ENCODE measurements around the gene VCL. TPM values are rescaled to one million over a fixed set of nuclear protein-coding genes. Genes with fewer than 3 reads are reported as not detected.

Gene VCL
- total RNA-seq, 6 donors from 2014 or later: 76.5 to 214 (median 133) TPM

- Histone ChIP-seq H3K4me3 (no peak overlapping the region), H3K4me1 (peaks cover 21 to 41% (median 31%) of the 10 kb centered on the region in 4 donors), H3K27ac (peak overlapping the region; percentile 39 to 70 (median 60)), H3K27me3 (no peaks in the 10 kb centered on the region), H3K36me3 (peaks cover 0 to 28% (median 11%) of the 10 kb centered on the region in 4 donors), H3K9me3 (no peaks in the 10 kb centered on the region)
- WGBS, 2 donors: 58 to 70% methylated on average over 3 of the region's 3 CpGs
- DNase-seq (no peak), ATAC-seq (ENCODE audit: low FRiP score in 2 of 2) (peak in 1 of 2 donors; percentile 13)
- TF ChIP-seq POLR2AphosphoS5 (IDR thresholded peaks at IDR 0.05) (no peak), EP300 (IDR thresholded peaks at IDR 0.05) (no peak), POLR2A (IDR thresholded peaks at IDR 0.05) (no peak), CTCF (IDR thresholded peaks at IDR 0.05) (no peak)
These were observed 42.5 kb downstream of the VCL start for GRCh38 chr10:74040200-74041126.

DNA sequence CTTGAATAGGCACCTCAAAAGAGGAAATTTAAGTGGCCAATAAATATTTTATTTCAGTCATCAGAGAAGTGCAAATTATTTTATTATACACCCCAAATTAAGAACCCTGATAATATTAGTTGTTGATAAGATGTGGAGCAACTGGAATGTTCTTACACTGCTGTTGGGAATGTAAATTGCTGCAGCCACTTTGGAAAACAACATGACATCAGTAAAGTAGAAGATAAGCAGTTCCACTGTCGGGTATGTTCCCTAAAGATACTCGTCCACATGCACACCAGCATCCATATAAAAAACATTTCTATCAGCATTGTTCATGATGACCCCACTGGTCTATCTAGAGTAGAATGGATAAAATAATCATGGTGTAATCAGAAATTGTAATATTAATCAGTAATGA is 46.5 kb downstream of the VCL start:
- 94 to 97% methylated on average over 2 of the region's 2 CpGs for WGBS, 2 donors
- Histone ChIP-seq H3K4me1 (peaks cover 38 to 49% (median 42%) of the 10 kb centered on the region in 4 donors), H3K36me3 (peaks cover 0 to 32% (median 11%) of the 10 kb centered on the region in 4 donors), H3K27me3 (no peaks in the 10 kb centered on the region), H3K4me3 (no peak overlapping the region), H3K27ac (no peak overlapping the region), H3K9me3 (no peaks in the 10 kb centered on the region)
- ATAC-seq (ENCODE audit: low FRiP score in 2 of 2) (no peak), DNase-seq (no peak)
- TF ChIP-seq CTCF (IDR thresholded peaks at IDR 0.05): no peak
- no peak for TF ChIP-seq POLR2AphosphoS5 (IDR thresholded peaks at IDR 0.05)
- TF ChIP-seq POLR2A (IDR thresholded peaks at IDR 0.05): no peak

- Histone ChIP-seq H3K9me3 (no peaks in the 10 kb centered on the region), H3K36me3 (peaks cover 0 to 32% (median 11%) of the 10 kb centered on the region in 4 donors), H3K4me1 (peaks cover 29 to 63% (median 38%) of the 10 kb centered on the region in 4 donors), H3K27ac (peak overlapping the region; percentile 7 to 68 (median 60)), H3K27me3 (no peaks in the 10 kb centered on the region), H3K4me3 (no peak overlapping the region)
- WGBS, 2 donors: 41 to 42% methylated on average over 2 of the region's 2 CpGs
- no peak for DNase-seq
- TF ChIP-seq EP300 (IDR thresholded peaks at IDR 0.05) (no peak), CTCF (IDR thresholded peaks at IDR 0.05) (no peak), POLR2A (IDR thresholded peaks at IDR 0.05) (no peak), POLR2AphosphoS5 (IDR thresholded peaks at IDR 0.05) (no peak)
- ATAC-seq (ENCODE audit: low FRiP score in 2 of 2): peak in 1 of 2 donors; percentile 73
These were observed 49.4 kb downstream of the VCL start for GRCh38 chr10:74047304-74047703.

DNA sequence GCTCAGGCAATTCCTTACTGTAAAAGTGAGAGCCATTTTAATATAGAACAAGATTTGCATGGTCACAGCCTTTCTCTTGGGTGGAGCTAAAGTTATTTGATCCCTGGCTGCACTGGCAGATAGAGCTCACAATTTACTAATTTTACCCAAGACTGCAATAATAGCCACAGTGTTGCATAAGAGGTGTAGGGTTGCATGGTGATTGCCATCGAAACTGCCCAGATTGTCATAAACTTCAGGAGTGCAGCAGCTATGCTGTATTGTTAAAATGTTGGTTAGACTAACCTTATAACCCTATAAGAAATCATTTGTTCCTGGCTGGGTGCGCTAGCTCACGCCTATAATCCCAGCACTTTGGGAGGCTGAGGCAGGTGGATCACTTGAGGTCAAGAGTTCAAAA is 50.0 kb downstream of the VCL start:
- 68 to 69% methylated on average over 3 of the region's 3 CpGs for WGBS, 2 donors
- peaks cover 0 to 32% (median 11%) of the 10 kb centered on the region in 4 donors for H3K36me3 ChIP-seq
- H3K27ac ChIP-seq: peak overlapping the region; percentile 7 to 68 (median 60)
- peak in 1 of 2 donors; percentile 30 for DNase-seq
- ATAC-seq (ENCODE audit: low FRiP score in 2 of 2): peak in 1 of 2 donors; percentile 56
- H3K4me1 ChIP-seq: peaks cover 29 to 66% (median 39%) of the 10 kb centered on the region in 4 donors
- H3K27me3 ChIP-seq: no peaks in the 10 kb centered on the region
- no peak for TF ChIP-seq POLR2A (IDR thresholded peaks at IDR 0.05)
- no peak for TF ChIP-seq EP300 (IDR thresholded peaks at IDR 0.05)
- no peak for TF ChIP-seq POLR2AphosphoS5 (IDR thresholded peaks at IDR 0.05)
- no peak for TF ChIP-seq CTCF (IDR thresholded peaks at IDR 0.05)
- no peaks in the 10 kb centered on the region for H3K9me3 ChIP-seq
- no peak overlapping the region for H3K4me3 ChIP-seq

Measured in upper lobe of left lung (tissue), 6 donors.